SHP77 (cell line): ENCODE results near the gene REC8.

Experiments
- DNase-seq, 2 experiments: peaks; one replicate each; lab custom pipeline; 2025; lab: John Stamatoyannopoulos, UW

The REC8 gene

GRCh38 chr14:24159777-24160498 lies 11.9 kb upstream of the REC8 start:
- DNase-seq = no peak

DNA sequence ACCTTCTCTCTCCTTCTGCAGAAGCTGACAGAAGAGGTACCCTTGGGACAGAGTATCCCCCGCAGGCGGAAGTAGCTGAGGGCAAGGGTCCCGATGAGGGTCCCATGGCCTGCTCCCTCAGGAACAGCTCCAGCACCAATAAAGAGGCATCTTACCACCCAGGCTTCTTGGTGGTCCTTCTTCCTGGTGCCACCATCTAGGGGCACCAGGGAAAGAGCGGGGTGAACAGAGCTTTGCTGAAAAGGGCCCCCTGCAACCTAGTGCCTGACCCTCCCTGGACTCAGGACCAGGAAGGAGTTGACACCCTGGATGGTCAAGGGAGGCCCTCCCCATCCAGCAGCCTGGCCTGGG lies 11.4 kb upstream of the REC8 start:
- DNase-seq = no peak

DNA sequence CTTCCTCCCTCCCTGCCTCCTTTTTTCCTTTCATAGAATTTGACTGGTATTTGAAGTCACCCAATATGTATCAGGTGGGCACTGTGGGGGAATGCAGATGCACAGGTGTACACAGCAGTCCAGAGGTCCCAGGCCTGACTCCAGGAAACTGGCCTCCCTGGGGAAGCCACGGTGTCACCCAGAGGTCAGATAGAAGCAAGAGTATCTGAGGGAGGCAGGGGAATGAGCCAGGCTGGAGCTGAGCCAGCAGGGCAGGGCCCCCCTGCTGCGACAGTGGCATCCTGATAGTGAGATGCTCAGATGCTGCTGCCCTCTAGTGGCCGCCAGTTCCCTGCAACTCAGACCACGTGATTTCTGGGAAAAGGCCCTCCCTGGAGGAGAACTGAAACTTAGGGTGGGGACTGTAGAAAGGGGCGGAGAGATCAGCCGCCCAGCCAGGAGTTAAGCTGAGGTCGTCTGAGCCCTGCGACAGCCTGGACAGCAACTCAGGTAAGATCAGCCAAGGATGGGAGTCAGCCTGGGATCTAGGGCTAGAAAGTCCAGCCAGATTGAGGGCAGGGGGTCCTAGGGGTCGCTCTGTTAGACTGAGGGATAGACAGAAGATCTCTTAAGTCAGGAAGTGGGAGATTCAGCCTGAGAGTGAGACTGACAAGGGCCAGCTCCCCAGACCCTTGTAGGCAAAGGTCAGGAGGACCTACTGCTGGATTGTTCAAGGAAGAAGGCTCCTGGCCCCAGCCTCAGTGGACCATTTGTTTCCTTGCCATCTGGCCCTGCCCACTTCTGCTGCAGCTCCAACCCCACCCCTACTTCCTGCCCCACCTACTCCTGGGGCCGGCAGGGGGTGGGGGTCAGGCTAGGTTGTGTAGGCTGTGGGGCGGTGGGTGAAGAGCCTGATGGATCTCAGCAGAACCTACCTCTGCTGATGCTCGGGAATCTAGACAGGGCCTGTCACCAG lies 10.8 kb upstream of the REC8 start, which contains the start of gene IRF9:
Gene IRF9, plus strand, starts transcription at position 416 of the 955 bp plus-strand sequence. CDS start 880 bp downstream, outside the sequence.
- DNase-seq = peak; percentile 94 to 97

GRCh38 chr14:24162093-24162492 lies 9.8 kb upstream of the REC8 start:
- DNase-seq = no peak

- DNase-seq = no peak
Observed at GRCh38 chr14:24164518-24164991, 7.3 kb upstream of the REC8 start.

GRCh38 chr14:24165785-24166184 lies 6.1 kb upstream of the REC8 start:
- no peak for DNase-seq

DNA sequence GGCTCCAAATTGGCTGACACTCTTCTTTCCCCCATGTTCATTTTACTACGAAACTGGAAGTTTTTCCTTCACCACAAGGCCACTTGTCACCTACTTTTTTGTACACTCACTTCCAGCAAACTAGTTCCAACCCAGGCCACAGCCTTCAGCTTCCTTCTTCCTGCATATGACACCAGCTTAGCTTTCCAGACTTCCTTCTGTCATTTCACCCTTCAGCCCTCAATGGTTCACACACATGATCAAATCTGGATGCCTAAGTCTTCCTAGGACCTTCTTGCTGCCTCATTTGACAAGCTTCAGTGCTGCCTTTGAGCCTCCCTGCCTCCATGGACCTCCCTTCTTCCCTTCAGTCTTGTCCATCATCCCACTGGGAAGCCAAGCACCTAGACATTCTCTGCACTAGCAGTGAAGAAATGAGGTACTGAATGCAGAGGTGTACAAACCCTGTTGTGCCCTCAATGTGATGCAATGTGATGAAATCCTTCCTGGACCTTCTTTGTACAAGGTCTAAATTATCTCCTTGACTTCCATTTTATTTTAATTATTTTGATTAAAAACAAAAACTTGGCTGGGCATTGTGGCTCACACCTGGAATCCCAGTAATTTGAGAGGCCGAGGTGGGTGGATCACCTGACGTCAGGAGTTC lies 4.3 kb upstream of the REC8 start:
- no peak for DNase-seq

DNA sequence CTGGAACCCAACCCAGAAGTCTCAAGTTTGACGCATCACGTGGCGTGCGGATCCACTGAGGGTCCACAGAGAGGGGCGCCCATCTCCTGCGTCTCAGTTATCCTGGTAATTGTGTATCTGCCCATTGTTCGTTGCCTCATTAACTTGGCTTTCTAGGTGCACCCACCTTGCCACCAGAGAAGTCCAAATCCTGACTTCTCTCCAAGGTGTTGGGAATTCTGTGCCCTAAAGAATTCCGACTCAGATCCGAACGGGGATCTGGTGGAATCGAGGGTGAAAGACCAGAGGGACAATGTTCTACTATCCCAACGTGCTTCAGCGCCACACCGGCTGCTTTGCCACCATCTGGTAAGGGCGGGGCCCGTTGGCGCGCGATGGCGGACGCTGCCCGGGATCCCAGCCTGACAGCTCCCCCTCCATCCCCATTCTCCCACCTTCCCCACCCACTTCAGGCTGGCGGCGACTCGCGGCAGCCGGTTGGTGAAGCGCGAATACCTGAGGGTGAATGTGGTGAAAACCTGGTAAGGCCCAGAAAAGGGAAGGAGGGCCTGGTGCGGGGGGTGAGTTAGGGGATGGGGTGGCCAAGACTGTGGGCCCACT lies 481 bp downstream of the REC8 start:
- no peak for DNase-seq

DNA sequence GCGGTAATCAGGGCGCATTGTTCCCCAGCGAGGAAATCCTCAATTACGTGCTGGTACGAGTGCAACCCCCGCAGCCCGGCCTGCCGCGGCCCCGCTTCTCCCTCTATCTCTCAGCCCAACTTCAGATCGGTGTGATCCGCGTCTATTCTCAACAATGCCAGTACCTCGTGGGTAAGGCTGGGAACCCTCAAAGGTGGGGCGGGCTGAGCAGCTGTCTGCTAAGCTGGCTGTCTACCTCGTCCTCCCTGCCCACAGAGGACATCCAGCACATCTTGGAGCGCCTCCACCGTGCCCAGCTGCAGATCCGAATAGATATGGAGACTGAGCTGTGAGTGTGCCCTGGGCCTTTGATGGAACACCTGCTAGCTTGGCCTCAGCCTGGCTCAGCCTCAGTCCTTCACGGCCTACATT lies 996 bp downstream of the REC8 start:
- no peak for DNase-seq

DNA sequence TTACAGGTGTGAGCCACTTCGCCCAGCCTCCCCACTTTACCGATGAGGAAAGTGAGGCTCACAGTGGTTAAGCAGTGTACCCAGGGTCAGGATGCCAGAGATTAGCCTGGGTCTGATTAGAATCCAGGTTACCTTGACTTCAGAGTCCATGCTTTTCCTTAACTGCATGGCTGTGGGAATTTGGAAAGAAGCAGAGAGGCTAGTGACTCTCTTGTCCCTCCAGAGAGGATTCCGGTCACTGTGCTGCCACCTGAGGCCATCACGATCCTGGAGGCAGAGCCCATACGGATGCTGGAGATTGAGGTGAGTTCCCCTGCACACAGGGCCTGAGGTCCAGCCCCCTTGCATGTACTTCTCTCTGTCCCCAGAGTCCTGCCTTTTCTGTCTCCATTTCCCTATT lies 4.7 kb downstream of the REC8 start:
- DNase-seq = no peak

- DNase-seq = no peak
Observed at GRCh38 chr14:24177041-24177825, 5.4 kb downstream of the REC8 start.

- no peak for DNase-seq
Observed at GRCh38 chr14:24177891-24178290, 6.0 kb downstream of the REC8 start.

DNA sequence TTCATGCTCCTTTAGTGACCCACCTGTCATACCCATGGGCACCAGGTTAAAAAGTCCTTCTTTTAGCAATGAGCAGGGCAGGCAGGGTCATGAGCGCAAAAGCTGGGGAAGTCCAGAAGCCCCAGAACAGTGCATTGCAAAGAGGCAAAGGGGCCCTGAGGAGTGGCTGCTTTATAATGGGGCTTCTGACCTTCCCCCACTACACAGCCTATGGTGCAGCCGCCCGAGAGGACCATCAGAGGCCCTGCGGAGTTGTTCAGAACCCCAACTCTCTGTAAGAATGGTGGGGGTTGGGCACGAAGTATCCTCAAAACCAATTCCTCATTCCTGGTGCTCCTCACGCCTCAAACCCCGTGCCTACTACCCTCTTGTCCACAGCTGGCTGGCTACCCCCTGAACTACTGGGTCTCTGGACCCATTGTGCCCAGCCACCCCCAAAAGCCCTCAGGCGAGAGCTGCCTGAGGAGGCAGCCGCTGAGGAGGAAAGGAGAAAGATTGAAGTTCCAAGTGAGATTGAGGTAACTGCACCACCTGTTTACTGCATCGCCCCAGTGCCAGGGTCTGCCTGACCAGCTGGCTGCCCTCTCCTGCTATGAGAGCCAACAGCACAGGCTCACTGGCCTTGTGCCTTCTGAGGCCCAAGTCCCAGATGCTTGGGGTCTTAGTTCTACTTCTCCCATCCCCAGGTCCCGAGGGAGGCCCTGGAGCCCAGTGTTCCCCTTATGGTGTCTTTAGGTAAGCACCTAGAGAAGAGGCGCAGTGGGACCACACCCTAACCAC lies 6.7 kb downstream of the REC8 start:
- no peak for DNase-seq

- DNase-seq = no peak
Observed at GRCh38 chr14:24179294-24179960, 7.5 kb downstream of the REC8 start.

DNA sequence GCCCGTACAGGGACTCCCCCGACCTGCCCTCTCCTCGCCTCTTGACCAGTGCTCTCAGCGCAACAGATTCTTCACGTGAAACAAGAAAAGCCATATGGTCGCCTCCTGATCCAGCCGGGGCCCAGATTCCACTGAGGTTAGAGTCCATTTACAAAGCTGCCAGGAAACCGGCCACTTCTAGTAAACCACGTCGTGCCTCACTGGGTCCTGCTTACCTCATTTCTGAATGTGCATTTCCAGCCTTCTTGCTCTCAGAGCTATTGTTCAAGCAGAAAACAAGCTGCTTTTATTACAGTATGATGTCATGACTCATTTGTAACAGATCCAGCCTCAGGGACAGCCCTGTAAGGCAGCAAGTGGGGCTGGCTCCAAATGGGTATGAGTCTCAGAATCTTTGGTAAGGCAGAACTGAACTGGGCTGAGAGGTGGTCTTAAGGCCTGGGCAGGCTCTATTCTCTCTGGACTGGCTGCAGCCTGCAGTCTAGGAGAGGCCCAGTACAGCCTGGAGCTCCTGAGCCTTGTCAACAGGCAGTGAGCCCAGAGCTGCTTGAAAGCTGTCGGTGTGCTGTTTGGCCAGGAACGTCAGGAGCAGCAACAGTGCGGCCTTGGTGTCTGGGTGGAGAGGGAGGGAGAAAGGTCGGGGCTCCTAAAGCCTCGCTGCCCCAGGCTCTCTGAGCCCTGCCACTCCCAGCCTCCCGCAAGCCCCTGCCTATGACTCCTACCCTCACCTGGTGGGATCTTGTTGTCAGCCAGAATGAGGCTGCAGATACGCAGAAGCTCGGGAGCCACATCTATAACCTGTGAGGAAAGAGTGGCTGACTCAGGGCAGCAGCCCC lies 8.3 kb downstream of the REC8 start:
- no peak for DNase-seq

- DNase-seq = no peak
Observed at GRCh38 chr14:24181371-24182077, 9.6 kb downstream of the REC8 start.

DNA sequence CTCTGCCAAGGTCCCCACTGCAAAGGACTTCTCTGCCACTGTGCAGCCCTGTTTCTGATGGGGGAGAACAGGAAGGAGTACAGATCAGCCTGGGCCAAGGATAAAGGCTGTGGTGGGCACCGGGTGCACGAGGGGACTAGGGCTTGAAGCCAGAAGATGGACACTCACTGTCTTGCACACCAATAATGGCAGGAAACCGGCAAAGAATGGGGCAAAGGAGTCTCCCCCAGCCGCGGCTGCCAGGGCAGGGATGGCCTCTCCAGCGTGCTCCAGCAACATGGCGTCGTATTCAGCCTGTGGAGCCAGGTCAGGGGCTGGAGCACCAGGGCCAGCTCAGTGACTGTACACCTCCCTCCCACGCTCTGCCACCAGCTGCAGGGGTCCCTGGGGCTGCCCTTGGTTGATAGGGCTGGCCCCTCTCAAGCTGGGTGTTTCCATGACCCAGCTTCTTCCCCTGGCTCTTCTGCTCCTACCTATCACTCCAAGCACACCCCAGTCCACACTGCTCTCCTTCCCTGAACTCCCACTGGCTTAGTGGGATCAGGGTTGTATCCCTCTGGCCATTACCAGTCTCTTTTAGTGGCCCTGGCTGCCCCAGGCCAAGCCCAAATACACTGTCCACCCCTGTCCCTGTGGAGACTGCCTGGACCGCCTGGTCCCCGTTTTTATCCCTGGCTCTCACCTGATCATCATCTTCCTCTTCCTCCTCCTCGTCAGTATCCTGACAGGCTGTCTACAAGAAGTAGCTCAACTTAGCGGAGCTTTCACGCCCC lies 10.4 kb downstream of the REC8 start:
- DNase-seq = no peak
